Upper lobe of left lung (tissue), 6 donors: ENCODE data around the gene SLC6A16. TPM values are rescaled to one million over a fixed set of nuclear protein-coding genes. Genes with fewer than 3 reads are reported as not detected.
A peak's percentile ranks its signal among the peaks of the same experiment; 100 is the strongest.

Experiments
- ATAC-seq, 2 donors: fragments of 200-7000 bp; cut with Tn5 transposase; one replicate each; pipeline ENCODE4 v1.9.1; 2022; ENCODE audit warnings: mild to moderate bottlenecking in 2 of 2, moderate library complexity in 2 of 2; ENCODE audit not compliant: low FRiP score in 2 of 2
- DNase-seq, 2 donors: peaks; one replicate each; pipeline ENCODE4 v3.0.0-alpha.2; 2019 to 2020
- H3K27ac ChIP-seq, 4 donors: fragments of 200-600 bp; sonication (generic); one replicate each; pipeline ENCODE4 v1.5.1; 2016 to 2019
- H3K27me3 ChIP-seq, 4 donors: fragments of 200-600 bp; sonication (generic); one replicate each; pipeline ENCODE4 v1.5.1; 2017 to 2019
- H3K36me3 ChIP-seq, 4 donors: fragments of 200-600 bp; sonication (generic); one replicate each; pipeline ENCODE4 v1.5.1; 2016 to 2019
- H3K4me1 ChIP-seq, 4 donors: fragments of 200-600 bp; sonication (generic); one replicate each; pipeline ENCODE4 v1.5.1; 2018 to 2019
- H3K4me3 ChIP-seq, 4 donors: fragments of 200-600 bp; sonication (generic); one replicate each; pipeline ENCODE4 v1.5.1; 2017 to 2019; ENCODE audit warnings: mild to moderate bottlenecking in 2 of 4, moderate library complexity in 1 of 4
- H3K9me3 ChIP-seq, 4 donors: fragments of 200-600 bp; sonication (generic); one replicate each; pipeline ENCODE4 v1.5.1; 2018 to 2019
- CTCF ChIP-seq, 6 experiments: fragments of 450-650 bp in 4 of 6; fragments of 200-600 bp in 2 of 6; sonication (generic) in 2 of 6; IDR thresholded peaks; one replicate each; pipeline ENCODE4 v1.5.1; 2016 to 2019; ENCODE audit warnings: antibody characterized with exemption in 6 of 6
- EP300 ChIP-seq, 4 donors: sonication (generic); formaldehyde crosslinking; IDR thresholded peaks; one replicate each; pipeline ENCODE4 v1.5.1; 2017; ENCODE audit warnings: antibody characterized with exemption in 4 of 4, control low read depth in 2 of 4
- POLR2A ChIP-seq, 4 donors: fragments of 450-650 bp; IDR thresholded peaks; one replicate each; pipeline ENCODE4 v1.5.1; 2016 to 2017; ENCODE audit warnings: antibody characterized with exemption in 4 of 4, mild to moderate bottlenecking in 2 of 4
- POLR2AphosphoS5 ChIP-seq, 2 donors: sonication (generic); formaldehyde crosslinking; IDR thresholded peaks; one replicate each; pipeline ENCODE4 v1.5.1; 2017; ENCODE audit warnings: antibody characterized with exemption in 2 of 2
- WGBS, 2 donors: methylation state at CpG; one replicate each; pipeline ENCODE4 v1.1.5; 2017 to 2018; 5-methylcytosine and 5-hydroxymethylcytosine counted together
- total RNA-seq, 6 donors: library from RNA; depleted of rRNA in 4 of 6; stranded (reverse); fragments of >200 nt in 4 of 6; gene quantifications; one replicate each; pipeline versions ENCODE4 v1.1.0 to v1.2.1, GENCODE V29; 2016 to 2021
- donor health status: DM: no; HTN: no; CAD: no; lungs with moderate emphysema.
- donor health status: DM: no; HTN: yes; CAD: no; lungs with severe emphysema.

Gene SLC6A16
- total RNA-seq, 6 donors from 2014 or later, result 0.44 to 4.2 (median 2.0) TPM

GRCh38 chr19:49344505-49345423 is 19.8 kb upstream of the SLC6A16 start:
- no peak overlapping the region for H3K4me3 ChIP-seq
- H3K4me1 ChIP-seq, result peaks cover 12 to 20% (median 15%) of the 10 kb centered on the region in 4 donors
- WGBS, 2 donors, result 79 to 88% methylated on average over 9 to 11 of the region's 11 CpGs
- DNase-seq (no peak), ATAC-seq (no peak)
- H3K9me3 ChIP-seq, result no peaks in the 10 kb centered on the region
- H3K27me3 ChIP-seq, result no peaks in the 10 kb centered on the region
- peaks cover 3 to 90% (median 71%) of the 10 kb centered on the region in 4 donors for H3K36me3 ChIP-seq
- no peak for TF ChIP-seq POLR2A (IDR thresholded peaks at IDR 0.05)
- TF ChIP-seq EP300 (IDR thresholded peaks at IDR 0.05), result no peak
- TF ChIP-seq POLR2AphosphoS5 (IDR thresholded peaks at IDR 0.05), result no peak
- no peak for TF ChIP-seq CTCF (IDR thresholded peaks at IDR 0.05)
- H3K27ac ChIP-seq, result no peak overlapping the region

GRCh38 chr19:49343123-49343522 is 18.1 kb upstream of the SLC6A16 start:
- Histone ChIP-seq H3K4me1 (peaks cover 27 to 36% (median 30%) of the 10 kb centered on the region in 4 donors), H3K27ac (no peak overlapping the region), H3K36me3 (peaks cover 3 to 73% (median 62%) of the 10 kb centered on the region in 4 donors), H3K4me3 (no peak overlapping the region), H3K9me3 (no peaks in the 10 kb centered on the region), H3K27me3 (no peaks in the 10 kb centered on the region)
- 91 to 98% methylated on average over 7 of the region's 7 CpGs for WGBS, 2 donors
- no peak for DNase-seq
- ATAC-seq, result no peak
- TF ChIP-seq CTCF (IDR thresholded peaks at IDR 0.05), result no peak

- no peak for ATAC-seq
- H3K4me3 ChIP-seq, result no peak overlapping the region
- H3K9me3 ChIP-seq, result no peaks in the 10 kb centered on the region
- H3K27me3 ChIP-seq, result no peaks in the 10 kb centered on the region
- TF ChIP-seq POLR2A (IDR thresholded peaks at IDR 0.05), result no peak
- no peak for TF ChIP-seq EP300 (IDR thresholded peaks at IDR 0.05)
- no peak for TF ChIP-seq POLR2AphosphoS5 (IDR thresholded peaks at IDR 0.05)
- TF ChIP-seq CTCF (IDR thresholded peaks at IDR 0.05), result no peak
- H3K27ac ChIP-seq, result no peak overlapping the region
- H3K36me3 ChIP-seq, result peaks cover 3 to 70% (median 57%) of the 10 kb centered on the region in 4 donors
- 90 to 94% methylated on average over 8 to 11 of the region's 11 CpGs for WGBS, 2 donors
- no peak for DNase-seq
- peaks cover 29 to 39% (median 30%) of the 10 kb centered on the region in 4 donors for H3K4me1 ChIP-seq
Observed at GRCh38 chr19:49342291-49342721, 17.3 kb upstream of the SLC6A16 start.

GRCh38 chr19:49340865-49341718 is 16.1 kb upstream of the SLC6A16 start:
- peaks cover 29 to 40% (median 37%) of the 10 kb centered on the region in 4 donors for H3K4me1 ChIP-seq
- H3K36me3 ChIP-seq, result peaks cover 0 to 58% (median 46%) of the 10 kb centered on the region in 4 donors
- no peaks in the 10 kb centered on the region for H3K27me3 ChIP-seq
- no peaks in the 10 kb centered on the region for H3K9me3 ChIP-seq
- WGBS, 2 donors, result 83 to 89% methylated on average over 6 to 11 of the region's 11 CpGs
- peak overlapping the region; percentile 57 to 91 (median 86) for H3K27ac ChIP-seq
- DNase-seq (no peak), ATAC-seq (no peak)
- H3K4me3 ChIP-seq, result peak overlapping the region in 1 of 4 donors; percentile 54
- no peak for TF ChIP-seq CTCF (IDR thresholded peaks at IDR 0.05)
- TF ChIP-seq POLR2A (IDR thresholded peaks at IDR 0.05), result no peak
- no peak for TF ChIP-seq EP300 (IDR thresholded peaks at IDR 0.05)
